Forelimb muscle (tissue), 1 donor: ENCODE measurements around the gene ZMYND11. TPM values are rescaled to one million over a fixed set of nuclear protein-coding genes. Genes with fewer than 3 reads are reported as not detected.
"Not testable (repeated sequence)": the region's sequence is repeated elsewhere in the genome, so short reads cannot be mapped to it uniquely, and the experiment has no call there.

Experiments
- DNase-seq: peaks from one replicate; pipeline ENCODE4 v3.0.0-alpha.2; 2013; ENCODE audit warnings: low read depth
- polyA plus RNA-seq: library from polyadenylated mRNA; unstranded; fragments of 120-200 nt; gene quantifications from one replicate; pipeline ENCODE4 v1.2.1, GENCODE V29; 2013; ENCODE audit not compliant: insufficient read length

Gene ZMYND11
- polyA plus RNA-seq, 1 donor, result 60.4 TPM

GRCh38 chr10:244227-244626 lies 109.0 kb downstream of the ZMYND11 start:
- DNase-seq, result no peak

GRCh38 chr10:246431-246830 lies 111.2 kb downstream of the ZMYND11 start:
- DNase-seq, result no peak

- no peak for DNase-seq
These were observed 112.2 kb downstream of the ZMYND11 start for GRCh38 chr10:247480-247879.

- DNase-seq, result no peak
These were observed 113.1 kb downstream of the ZMYND11 start for GRCh38 chr10:248307-248706.

- no peak for DNase-seq
These were observed 116.8 kb downstream of the ZMYND11 start for GRCh38 chr10:251982-252582.

GRCh38 chr10:260819-261429 lies 125.7 kb downstream of the ZMYND11 start:
- DNase-seq, result no peak

- DNase-seq, result not testable (repeated sequence)
These were observed 129.2 kb downstream of the ZMYND11 start for GRCh38 chr10:264160-265073.

- not testable (repeated sequence) for DNase-seq
These were observed 129.8 kb downstream of the ZMYND11 start for GRCh38 chr10:265074-265440.

GRCh38 chr10:265816-266588 lies 130.7 kb downstream of the ZMYND11 start:
- DNase-seq, result not testable (repeated sequence)

- no peak for DNase-seq
These were observed 131.7 kb downstream of the ZMYND11 start for GRCh38 chr10:266974-267425.

GRCh38 chr10:267705-268104 lies 132.4 kb downstream of the ZMYND11 start:
- DNase-seq, result no peak

- DNase-seq, result no peak
These were observed 134.3 kb downstream of the ZMYND11 start for GRCh38 chr10:269440-270074.

GRCh38 chr10:271201-271600 lies 135.9 kb downstream of the ZMYND11 start:
- DNase-seq, result no peak

- no peak for DNase-seq
These were observed 136.5 kb downstream of the ZMYND11 start for GRCh38 chr10:271722-272121.

GRCh38 chr10:273088-273487 lies 137.8 kb downstream of the ZMYND11 start:
- DNase-seq, result no peak

GRCh38 chr10:274866-275265 lies 139.6 kb downstream of the ZMYND11 start:
- DNase-seq, result no peak

- no peak for DNase-seq
These were observed 140.4 kb downstream of the ZMYND11 start for GRCh38 chr10:275680-276079.

- no peak for DNase-seq
These were observed 142.7 kb downstream of the ZMYND11 start for GRCh38 chr10:277963-278362.

GRCh38 chr10:278707-279106 lies 143.5 kb downstream of the ZMYND11 start:
- no peak for DNase-seq

GRCh38 chr10:279232-279631 lies 144.0 kb downstream of the ZMYND11 start:
- DNase-seq, result no peak

- DNase-seq, result no peak
These were observed 144.4 kb downstream of the ZMYND11 start for GRCh38 chr10:279655-280054.
